Measurements from ENCODE around the gene GGA1.

The GGA1 gene

DNA sequence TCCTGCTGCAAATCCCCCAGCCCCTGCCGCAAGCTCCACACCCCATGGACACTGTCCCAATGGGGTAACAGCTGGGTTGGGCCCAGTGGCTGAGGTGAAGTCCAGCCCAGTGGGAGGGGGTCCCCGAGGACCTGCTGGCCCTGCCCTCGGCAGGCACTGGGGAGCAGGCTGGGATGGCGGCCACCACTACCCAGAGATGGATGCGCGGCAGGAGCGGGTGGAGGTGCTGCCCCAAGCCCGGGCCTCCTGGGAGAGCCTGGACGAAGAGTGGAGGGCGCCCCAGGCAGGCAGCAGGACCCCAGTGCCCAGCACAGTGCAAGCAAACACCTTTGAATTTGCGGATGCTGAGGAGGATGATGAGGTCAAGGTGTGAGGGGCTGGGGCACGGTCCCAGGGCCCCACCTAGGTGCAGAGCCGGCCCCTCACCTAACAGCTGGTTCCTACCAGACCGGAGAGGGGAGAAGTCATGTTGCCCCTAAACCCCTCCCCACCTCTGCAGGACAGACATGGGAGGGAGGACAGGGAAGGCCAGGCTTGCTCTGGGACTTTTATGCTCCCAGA lies 40.1 kb upstream of the GGA1 start:
- TF ChIP-seq, protein P1, sequence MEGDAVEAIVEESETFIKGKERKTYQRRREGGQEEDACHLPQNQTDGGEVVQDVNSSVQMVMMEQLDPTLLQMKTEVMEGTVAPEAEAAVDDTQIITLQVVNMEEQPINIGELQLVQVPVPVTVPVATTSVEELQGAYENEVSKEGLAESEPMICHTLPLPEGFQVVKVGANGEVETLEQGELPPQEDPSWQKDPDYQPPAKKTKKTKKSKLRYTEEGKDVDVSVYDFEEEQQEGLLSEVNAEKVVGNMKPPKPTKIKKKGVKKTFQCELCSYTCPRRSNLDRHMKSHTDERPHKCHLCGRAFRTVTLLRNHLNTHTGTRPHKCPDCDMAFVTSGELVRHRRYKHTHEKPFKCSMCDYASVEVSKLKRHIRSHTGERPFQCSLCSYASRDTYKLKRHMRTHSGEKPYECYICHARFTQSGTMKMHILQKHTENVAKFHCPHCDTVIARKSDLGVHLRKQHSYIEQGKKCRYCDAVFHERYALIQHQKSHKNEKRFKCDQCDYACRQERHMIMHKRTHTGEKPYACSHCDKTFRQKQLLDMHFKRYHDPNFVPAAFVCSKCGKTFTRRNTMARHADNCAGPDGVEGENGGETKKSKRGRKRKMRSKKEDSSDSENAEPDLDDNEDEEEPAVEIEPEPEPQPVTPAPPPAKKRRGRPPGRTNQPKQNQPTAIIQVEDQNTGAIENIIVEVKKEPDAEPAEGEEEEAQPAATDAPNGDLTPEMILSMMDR (IDR thresholded peaks at IDR 0.05; ENCODE audit: insufficient read depth, missing control alignments), result no peak
- DNase-seq (ENCODE audit: insufficient read length, low spot score), result no peak
- FAIRE-seq, result no peak

DNA sequence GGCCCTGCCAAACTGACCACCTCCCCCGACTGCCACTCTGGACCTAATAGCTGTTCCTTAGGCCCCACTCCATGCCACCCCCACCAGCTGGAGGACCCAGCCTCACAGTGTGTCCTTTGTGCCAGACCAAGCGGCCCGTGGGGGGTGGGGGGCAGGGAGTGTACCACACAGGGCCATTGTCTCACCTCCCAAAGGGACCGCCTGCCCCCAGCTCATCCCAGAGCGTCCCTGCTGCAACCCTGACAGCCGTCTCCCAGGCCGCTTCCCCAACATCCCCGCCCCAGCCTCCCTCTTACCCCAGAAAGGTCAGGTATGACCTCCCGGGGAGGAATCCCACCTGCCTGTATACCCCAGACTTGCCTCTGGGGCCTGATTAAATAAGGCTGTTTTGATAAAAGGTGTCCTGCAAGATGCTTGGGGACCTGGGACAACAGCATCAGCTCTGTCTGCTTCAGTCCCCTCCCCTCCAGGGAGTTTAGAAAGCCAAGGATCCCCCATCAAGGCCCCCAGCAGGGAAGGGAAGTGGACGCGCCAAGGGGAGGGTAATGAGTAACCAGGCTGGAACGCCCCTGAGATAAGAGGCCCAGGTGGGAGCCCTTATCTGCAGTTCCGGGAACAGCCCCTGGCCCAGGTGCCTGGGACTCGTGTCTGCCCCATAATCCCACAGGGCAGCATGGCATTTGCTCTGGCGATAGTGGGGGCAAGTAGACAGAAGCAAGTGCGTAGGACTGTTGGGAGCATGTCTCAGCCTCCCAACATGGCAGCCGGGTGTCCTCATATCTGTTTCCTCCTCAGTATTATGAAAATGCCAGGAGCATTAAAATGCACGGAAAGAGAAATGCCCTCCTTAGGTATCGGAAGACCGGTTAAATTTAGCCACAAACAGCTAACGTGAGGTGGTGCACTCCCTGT lies 39.4 kb upstream of the GGA1 start:
- TF ChIP-seq, protein P1 (IDR thresholded peaks at IDR 0.05; ENCODE audit: insufficient read depth, missing control alignments), result no peak
- DNase-seq (ENCODE audit: insufficient read length, low spot score) (no peak), FAIRE-seq (no peak)

DNA sequence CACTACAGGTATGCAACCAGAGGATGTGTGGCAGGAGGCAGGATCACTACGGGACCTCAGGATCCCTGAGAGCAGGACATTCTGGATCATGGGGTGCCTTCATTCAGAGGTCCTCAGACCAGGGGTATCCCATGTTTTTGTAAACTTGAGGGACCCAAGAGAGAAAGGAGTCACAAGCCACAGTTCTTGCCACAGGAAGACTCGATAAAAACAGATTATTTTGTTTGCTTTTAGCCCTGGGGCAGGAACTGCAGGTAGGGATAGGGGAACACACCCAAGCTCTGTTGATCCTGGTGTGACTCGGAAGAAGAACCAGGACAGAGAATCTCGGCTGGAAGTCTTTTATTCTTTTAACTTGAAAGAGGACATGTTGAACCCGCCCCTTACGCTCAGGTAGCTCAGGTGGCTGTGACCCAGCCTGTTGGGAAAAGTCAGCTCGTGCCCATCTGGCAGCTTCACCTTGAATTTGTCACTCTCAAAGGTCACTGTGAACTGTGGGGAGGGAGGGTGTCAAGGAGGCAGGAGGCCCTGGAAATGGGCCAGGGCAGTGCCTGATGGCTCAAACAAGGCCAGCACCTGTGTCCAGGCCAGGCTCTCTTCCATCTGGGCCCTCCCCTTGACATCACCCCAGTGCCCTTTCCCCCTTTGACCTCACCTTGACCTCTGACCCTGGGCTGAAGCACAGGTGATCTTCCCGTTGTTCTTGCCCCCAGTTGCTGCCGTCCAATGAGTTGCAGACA lies 38.5 kb upstream of the GGA1 start:
- TF ChIP-seq, protein P1 (IDR thresholded peaks at IDR 0.05; ENCODE audit: insufficient read depth, missing control alignments), result no peak
- DNase-seq (ENCODE audit: insufficient read length, low spot score), result no peak
- no peak for FAIRE-seq

DNA sequence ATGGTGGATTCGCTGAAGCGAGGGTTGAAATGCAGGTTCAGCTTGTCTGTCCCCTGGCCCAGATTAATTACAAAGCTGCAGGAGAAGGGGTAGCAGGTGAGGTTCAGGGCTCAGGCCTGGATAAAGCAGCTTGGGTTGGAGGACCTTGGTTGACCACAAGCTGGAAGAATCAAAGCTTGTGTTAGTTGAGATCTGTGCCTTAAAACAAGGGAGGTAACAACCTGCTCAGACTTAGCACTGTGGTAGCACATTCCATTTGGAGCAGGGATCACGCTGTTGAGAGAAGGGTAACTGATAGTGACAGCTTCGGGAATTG lies 38.0 kb upstream of the GGA1 start:
- DNase-seq (ENCODE audit: insufficient read length, low spot score) (no peak), FAIRE-seq (no peak)
- TF ChIP-seq, protein P1 (IDR thresholded peaks at IDR 0.05; ENCODE audit: insufficient read depth, missing control alignments), result no peak

DNA sequence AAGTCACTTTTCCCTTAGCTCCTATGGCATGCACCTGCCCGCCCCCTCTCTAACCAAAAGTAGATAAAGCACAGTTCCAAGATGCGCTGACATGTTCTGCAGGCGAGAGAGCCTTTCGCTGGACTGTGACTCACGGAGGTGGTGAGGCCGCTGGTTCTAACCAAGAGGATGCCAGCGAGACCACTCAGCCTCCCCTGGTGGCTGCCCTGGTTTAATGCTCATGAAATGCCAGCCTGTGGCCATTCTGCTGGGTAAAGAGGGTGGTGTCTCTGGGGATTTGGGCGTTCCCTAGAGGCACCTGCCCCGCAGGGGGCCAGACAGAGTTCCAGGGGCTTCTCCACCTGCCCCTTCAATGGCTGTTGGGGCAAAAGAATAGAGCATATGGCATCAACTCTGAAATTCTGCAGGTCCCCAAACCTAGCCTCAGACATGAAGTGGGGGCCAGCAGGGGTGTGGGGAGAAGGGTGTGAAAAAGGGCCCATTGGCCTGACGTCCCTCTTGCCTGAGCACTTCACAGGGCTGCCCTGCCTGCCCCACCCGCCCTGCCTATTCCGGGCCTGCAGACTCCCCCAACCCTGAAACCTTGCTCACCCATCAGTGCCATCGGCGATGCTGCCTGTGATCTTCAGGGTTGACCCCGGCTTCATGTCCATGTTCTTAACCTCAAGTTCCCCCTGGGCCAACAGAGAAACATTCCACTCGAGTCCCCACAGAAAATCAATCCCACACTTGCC lies 37.2 kb upstream of the GGA1 start:
- FAIRE-seq (no peak), DNase-seq (ENCODE audit: insufficient read length, low spot score) (no peak)
- TF ChIP-seq, protein P1 (IDR thresholded peaks at IDR 0.05; ENCODE audit: insufficient read depth, missing control alignments), result no peak

DNA sequence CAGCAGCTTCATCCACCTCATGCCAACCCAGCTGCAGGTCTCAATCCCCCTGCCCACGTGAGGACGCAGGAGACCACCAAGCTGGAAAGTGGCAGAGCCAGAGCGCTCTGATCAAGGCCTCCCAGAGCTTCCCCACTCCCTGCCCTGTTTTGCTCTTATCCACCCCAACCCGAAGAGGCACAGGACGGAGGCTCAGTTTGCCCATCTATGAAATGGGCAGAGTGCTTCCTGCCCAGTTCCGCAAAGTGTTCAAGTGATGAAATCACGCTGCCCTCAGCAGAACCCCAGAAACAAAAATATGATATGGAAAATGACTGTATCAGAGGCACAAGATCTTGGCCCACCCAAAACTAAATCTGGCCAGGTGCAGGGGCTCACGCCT lies 36.7 kb upstream of the GGA1 start:
- DNase-seq (ENCODE audit: insufficient read length, low spot score) (no peak), FAIRE-seq (no peak)
- TF ChIP-seq, protein P1 (IDR thresholded peaks at IDR 0.05; ENCODE audit: insufficient read depth, missing control alignments), result no peak
